Testis (tissue), 3 donors: ENCODE data around the gene GPS1. TPM values are rescaled to one million over a fixed set of nuclear protein-coding genes. Genes with fewer than 3 reads are reported as not detected.

Experiments used
- DNase-seq: peaks from one replicate; pipeline ENCODE4 v3.0.0-alpha.2; 2019
- H3K27ac ChIP-seq, 2 donors: fragments of 200-600 bp; sonication (generic); one replicate each; pipeline ENCODE4 v1.5.1; 2019
- H3K27me3 ChIP-seq: fragments of 200-600 bp; sonication (generic); one replicate; pipeline ENCODE4 v1.5.1; 2019
- H3K36me3 ChIP-seq: fragments of 200-600 bp; sonication (generic); one replicate; pipeline ENCODE4 v1.5.1; 2017; ENCODE audit warnings: low read depth; ENCODE audit errors: missing control alignments
- H3K4me1 ChIP-seq: fragments of 200-600 bp; sonication (generic); one replicate; pipeline ENCODE4 v1.5.1; 2019
- H3K4me3 ChIP-seq, 2 donors: fragments of 200-600 bp; sonication (generic); one replicate each; pipeline ENCODE4 v1.5.1; 2017 to 2019
- H3K9me3 ChIP-seq: fragments of 200-600 bp; sonication (generic); one replicate; pipeline ENCODE4 v1.5.1; 2017
- POLR2A ChIP-seq: fragments of 450-650 bp; IDR thresholded peaks from one replicate; pipeline ENCODE4 v1.6.1; 2017; ENCODE audit warnings: antibody characterized with exemption, mild to moderate bottlenecking, moderate library complexity
- WGBS, 2 donors: methylation state at CpG; one replicate each; pipeline ENCODE4 v1.1.5; 2018; 5-methylcytosine and 5-hydroxymethylcytosine counted together
- intact Hi-C: fragments of 100-400 bp; cut with DNase I; formaldehyde crosslinking; loops from one replicate; pipeline ENCODE4 v1.15.1; 2023; ENCODE audit warnings: low total_unique reads
- polyA plus RNA-seq: library from polyadenylated mRNA; stranded (reverse); fragments of 350-450 nt; fragmentation: Illumina TruSeq; extraction: RNeasy Lipid Tissue Mini Kit (QIAGEN cat#74804); gene quantifications from one replicate; pipeline ENCODE4 v1.2.3, GENCODE V29; 2014; ENCODE audit warnings: low read depth, low replicate concordance; ENCODE audit not compliant: insufficient read depth
- total RNA-seq, 2 donors: library from RNA; depleted of rRNA; stranded (reverse); fragments of >200 nt; gene quantifications; one replicate each; pipeline ENCODE4 v1.2.3, GENCODE V29; 2016
- TF ChIP-seq, protein P1 (sequence below), 3 experiments: fragments of 450-650 bp in 2 of 3; fragments of 200-600 bp in 1 of 3; sonication (generic) in 1 of 3; IDR thresholded peaks; one replicate each; pipeline ENCODE4 v1.5.1; 2016 to 2019; ENCODE audit warnings: antibody characterized with exemption in 3 of 3, mild to moderate bottlenecking in 2 of 3, moderate library complexity in 1 of 3

The GPS1 gene
- total and polyA plus RNA-seq, 3 donors from 2014 or later: 170 to 190 (median 178) TPM

DNA sequence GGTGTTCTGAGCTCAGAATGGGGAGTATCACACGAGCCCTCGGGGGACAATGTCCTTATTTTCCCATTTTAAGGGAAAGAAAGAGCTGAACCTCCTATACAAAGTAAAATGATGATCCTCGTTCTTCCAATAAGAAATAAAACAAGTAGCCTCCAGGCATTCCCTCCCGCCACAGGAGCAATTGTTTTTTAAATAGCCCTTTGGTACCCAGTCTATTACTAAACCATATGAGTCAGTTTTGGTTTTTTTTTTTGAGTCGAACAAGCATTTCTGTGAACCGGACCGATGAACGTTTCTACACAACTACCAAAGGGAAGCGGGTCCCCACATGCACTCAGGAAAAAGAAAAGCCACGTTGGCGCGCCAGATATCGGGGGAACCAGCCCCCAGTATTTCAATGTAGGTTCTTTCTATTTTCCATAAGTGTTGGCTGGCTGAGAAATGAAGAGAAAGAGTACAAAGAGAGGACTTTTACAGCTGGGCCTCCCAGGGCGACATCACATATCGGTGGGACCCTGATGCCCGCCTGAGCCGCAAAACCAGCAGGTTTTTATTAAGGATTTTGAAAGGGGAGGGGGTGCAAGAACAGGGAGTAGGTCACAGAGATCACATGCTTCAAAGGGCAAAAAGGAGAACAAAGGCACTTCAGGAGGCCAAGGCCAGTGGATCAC is 10.4 kb upstream of the GPS1 start:
- 89 to 93% methylated on average over 17 of the region's 17 CpGs for WGBS, 2 donors
- intact Hi-C loops: no loop called here
- Histone ChIP-seq H3K4me1 (peaks cover 26% of the 10 kb centered on the region), H3K27me3 (no peaks in the 10 kb centered on the region), H3K36me3 (no peaks in the 10 kb centered on the region), H3K27ac (no peak overlapping the region), H3K9me3 (no peaks in the 10 kb centered on the region), H3K4me3 (no peak overlapping the region)
- DNase-seq: no peak
- TF ChIP-seq, protein P1, sequence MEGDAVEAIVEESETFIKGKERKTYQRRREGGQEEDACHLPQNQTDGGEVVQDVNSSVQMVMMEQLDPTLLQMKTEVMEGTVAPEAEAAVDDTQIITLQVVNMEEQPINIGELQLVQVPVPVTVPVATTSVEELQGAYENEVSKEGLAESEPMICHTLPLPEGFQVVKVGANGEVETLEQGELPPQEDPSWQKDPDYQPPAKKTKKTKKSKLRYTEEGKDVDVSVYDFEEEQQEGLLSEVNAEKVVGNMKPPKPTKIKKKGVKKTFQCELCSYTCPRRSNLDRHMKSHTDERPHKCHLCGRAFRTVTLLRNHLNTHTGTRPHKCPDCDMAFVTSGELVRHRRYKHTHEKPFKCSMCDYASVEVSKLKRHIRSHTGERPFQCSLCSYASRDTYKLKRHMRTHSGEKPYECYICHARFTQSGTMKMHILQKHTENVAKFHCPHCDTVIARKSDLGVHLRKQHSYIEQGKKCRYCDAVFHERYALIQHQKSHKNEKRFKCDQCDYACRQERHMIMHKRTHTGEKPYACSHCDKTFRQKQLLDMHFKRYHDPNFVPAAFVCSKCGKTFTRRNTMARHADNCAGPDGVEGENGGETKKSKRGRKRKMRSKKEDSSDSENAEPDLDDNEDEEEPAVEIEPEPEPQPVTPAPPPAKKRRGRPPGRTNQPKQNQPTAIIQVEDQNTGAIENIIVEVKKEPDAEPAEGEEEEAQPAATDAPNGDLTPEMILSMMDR (IDR thresholded peaks at IDR 0.05): no peak
- no peak for TF ChIP-seq POLR2A

DNA sequence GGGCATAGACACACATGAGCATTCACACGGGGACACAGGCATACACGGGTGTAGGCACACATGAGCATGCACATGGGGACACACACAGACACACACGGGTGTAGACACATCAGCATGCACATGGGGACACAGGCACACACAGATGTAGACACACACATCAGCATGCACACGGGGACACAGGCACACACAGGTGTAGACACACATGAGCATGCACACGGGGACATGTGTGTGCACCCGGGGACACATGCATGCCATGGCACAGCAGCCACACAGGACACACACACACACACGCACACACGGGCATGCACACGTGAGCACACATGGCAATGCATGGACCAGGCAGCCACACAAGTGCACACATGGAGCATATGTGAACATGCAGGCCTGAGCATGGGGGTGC is 9.0 kb upstream of the GPS1 start:
- 80 to 88% methylated on average over 6 to 9 of the region's 9 CpGs for WGBS, 2 donors
- no peak overlapping the region for H3K27ac ChIP-seq
- H3K9me3 ChIP-seq: no peaks in the 10 kb centered on the region
- H3K4me1 ChIP-seq: peaks cover 19% of the 10 kb centered on the region
- no peak overlapping the region for H3K4me3 ChIP-seq
- DNase-seq: no peak
- intact Hi-C loops: no loop called here
- H3K27me3 ChIP-seq: no peaks in the 10 kb centered on the region
- TF ChIP-seq, protein P1 (IDR thresholded peaks at IDR 0.05): no peak
- TF ChIP-seq POLR2A: no peak
- no peaks in the 10 kb centered on the region for H3K36me3 ChIP-seq

DNA sequence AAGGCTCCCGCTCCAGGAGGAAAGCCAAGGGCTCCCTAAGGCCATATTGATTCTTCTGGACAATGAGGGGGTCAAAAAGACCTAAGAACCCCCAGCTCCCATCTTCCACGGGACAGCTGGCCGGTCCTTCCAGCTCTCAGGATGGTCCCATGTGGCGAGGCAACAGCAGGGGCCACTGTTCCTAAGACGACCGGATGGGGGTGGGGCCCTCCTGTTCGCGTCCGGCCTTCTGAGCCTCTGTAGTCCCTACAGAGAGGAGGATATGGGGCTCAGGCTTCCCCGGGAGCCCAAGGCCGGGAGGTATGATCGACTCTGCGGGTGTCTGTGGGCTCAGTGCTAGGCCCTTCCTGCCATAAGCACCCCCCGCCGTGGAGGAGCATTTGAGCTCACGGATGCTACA is 8.2 kb upstream of the GPS1 start:
- no peak for TF ChIP-seq POLR2A
- TF ChIP-seq, protein P1 (IDR thresholded peaks at IDR 0.05): no peak
- no peaks in the 10 kb centered on the region for H3K27me3 ChIP-seq
- no peaks in the 10 kb centered on the region for H3K36me3 ChIP-seq
- no peak for DNase-seq
- no peak overlapping the region for H3K4me3 ChIP-seq
- intact Hi-C loops: no loop called here
- H3K27ac ChIP-seq: no peak overlapping the region
- WGBS, 2 donors: 67 to 88% methylated on average over 9 to 16 of the region's 16 CpGs
- no peaks in the 10 kb centered on the region for H3K9me3 ChIP-seq
- H3K4me1 ChIP-seq: peaks cover 11% of the 10 kb centered on the region

DNA sequence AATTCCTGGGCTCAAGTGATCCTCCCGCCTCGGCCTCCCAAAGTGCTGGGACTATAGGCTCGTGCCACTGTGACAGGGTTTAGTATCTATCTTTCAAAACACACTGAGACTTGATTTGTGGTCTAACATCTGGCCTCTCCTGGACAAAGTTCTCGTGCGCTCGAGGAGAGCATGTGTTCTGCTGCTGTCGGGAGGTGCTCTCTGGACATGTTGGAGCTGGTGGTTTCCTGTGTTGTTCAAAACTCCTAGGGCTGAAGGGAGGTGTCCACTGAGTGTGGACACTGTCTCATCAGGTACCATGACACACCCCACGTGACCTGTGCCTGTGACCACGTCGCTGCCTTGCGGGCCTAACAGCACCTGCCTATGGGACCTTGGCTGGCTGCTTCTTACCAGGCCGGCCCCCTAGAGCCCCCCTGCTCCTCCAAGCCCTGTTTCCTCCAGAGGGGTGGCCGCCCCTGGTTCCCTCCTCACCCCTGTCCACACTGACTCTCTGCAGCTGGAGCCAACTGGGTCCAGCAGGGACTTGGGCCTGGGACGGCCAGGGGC is 5.7 kb upstream of the GPS1 start:
- Histone ChIP-seq H3K27ac (no peak overlapping the region), H3K36me3 (no peaks in the 10 kb centered on the region), H3K4me1 (no peaks in the 10 kb centered on the region), H3K27me3 (no peaks in the 10 kb centered on the region), H3K9me3 (no peaks in the 10 kb centered on the region), H3K4me3 (no peak overlapping the region)
- 85 to 87% methylated on average over 4 to 14 of the region's 14 CpGs for WGBS, 2 donors
- DNase-seq: no peak
- TF ChIP-seq, protein P1 (IDR thresholded peaks at IDR 0.05): no peak
- TF ChIP-seq POLR2A: no peak
- intact Hi-C loops: no loop called here

DNA sequence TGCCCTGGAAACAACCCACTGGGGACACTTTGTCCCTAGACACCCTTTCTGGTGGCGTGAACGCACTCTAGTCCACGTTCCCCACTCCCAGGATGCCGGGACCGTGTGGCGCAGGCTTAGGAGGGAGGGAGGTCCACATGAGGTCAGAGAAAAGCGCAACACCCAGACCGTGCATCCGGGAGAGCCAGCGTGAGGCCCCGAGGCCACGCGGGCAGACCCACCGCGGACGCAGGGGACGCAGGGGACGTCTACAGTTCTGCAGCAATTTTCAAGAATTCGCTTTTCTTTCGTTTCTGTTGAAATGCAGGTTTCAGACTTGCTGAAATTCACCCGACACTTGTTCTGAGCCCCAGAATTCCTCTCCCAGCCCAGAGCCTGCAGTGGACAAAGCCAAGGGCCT is 4.8 kb upstream of the GPS1 start:
- intact Hi-C loops: no loop called here
- Histone ChIP-seq H3K4me1 (no peaks in the 10 kb centered on the region), H3K4me3 (no peak overlapping the region), H3K36me3 (no peaks in the 10 kb centered on the region), H3K27me3 (no peaks in the 10 kb centered on the region), H3K27ac (no peak overlapping the region), H3K9me3 (no peaks in the 10 kb centered on the region)
- DNase-seq: no peak
- TF ChIP-seq, protein P1 (IDR thresholded peaks at IDR 0.05): no peak
- no peak for TF ChIP-seq POLR2A
- WGBS, 2 donors: 93% methylated on average over 15 to 21 of the region's 21 CpGs
